ENCODE results near the gene DACT1.

DACT1 gene

DNA sequence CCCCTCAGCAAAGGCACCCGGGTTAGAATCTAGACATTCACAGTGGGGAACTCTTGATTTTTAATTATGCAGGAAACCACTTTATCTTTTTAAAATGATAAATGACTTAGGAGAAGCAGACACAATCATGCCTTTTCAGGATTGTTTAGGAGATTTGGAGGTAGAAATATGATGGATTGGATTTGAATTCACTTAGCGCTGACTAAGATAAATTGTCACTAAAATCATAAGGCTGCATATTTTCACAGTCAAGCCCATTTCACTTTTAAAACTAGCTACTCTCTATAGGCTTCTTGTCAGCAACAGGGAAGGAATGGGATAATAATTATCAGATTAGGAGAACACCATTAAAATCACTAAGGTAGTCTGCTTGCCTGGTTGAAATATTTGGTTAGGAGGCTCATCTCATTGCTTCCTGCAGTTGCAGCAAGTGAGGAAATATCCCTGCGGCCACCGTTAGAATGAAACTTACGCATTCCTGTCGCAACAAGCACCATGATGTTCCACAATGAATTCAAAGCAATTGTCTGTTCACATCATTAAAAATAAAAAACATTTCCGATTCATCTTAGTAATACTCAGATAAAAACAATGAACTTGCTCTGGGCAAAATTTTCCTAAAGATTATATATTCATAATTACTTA, 31.9 kb downstream of the DACT1 start:
- DNase-seq = no peak

DNA sequence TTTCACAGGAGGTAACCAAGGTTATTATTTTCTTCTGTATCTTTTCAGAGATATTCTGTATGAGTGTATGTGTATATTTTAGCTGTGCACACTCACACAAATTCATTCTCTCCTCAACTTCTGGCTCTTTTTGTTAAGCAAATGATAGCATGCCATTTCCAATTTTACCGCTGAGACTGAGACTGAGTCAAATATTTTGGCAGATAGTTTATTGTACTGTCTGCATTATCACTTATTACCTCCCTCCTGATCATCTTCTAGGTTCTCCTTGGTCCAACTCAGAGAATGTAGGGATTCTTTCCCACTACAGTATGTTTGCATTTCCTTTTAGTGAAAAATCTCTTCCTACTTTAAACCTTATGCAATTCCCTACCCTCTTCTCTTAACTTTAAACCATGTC, 33.3 kb downstream of the DACT1 start:
- DNase-seq = no peak

GRCh38 chr14:58671436-58671835, 33.7 kb downstream of the DACT1 start:
- DNase-seq = no peak

DNA sequence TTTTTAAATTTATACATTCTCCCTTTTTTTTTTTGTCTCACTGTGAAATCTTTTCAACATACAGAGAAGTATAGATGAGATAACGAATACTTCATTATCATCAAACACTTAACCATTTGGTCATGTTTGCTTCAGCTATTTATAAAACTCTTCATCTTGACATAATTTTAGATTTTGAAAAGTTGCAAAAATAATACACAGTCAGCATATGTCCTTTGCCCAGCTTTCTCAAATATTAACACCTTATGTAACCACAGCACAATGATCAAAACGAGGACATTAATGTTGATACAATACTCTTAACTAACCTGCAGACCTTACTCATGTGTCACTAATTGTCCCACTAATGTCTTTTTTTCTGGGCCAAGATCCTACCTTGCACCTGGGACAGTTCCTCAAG, 36.0 kb downstream of the DACT1 start:
- DNase-seq = no peak

DNA sequence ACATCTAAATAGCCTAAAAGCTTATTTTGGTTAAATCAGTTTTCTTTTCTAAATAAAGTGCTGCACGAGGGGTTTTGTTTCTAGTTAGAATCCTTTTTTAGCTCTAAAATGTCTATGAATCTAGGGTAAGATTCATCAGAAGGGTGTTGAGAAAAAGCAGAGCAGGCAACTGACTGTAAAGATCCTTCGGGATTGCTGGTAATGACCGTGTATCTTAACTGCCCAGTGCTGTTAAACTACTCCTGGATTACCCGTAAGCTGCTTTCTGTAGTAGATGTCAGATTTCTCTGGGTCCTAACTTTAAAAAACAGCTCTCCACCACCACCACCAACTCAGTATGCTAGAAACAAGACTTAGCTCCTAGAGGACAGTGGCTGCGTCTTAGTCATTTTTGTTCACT, 39.2 kb downstream of the DACT1 start:
- DNase-seq = no peak

DNA sequence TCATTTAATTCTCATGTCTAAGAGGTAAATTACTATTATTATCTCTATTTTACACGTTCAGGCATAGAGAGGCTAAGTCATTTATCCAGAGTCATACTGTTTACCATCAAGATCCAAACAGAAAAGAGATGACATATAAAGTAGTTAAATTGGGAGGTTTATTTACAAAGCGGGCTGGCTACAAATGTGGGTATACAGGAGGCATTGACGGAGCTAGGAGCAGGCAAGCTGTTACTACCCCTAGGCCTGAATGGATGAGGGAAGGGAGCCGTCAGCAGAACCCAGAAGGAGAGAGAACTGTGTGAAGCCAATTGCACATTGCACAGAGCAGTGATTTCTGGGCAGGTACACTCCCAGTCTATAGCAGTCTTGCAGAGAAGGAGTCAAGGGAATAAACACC, 39.8 kb downstream of the DACT1 start:
- no peak for DNase-seq

GRCh38 chr14:58677996-58678395, 40.2 kb downstream of the DACT1 start:
- DNase-seq = no peak

DNA sequence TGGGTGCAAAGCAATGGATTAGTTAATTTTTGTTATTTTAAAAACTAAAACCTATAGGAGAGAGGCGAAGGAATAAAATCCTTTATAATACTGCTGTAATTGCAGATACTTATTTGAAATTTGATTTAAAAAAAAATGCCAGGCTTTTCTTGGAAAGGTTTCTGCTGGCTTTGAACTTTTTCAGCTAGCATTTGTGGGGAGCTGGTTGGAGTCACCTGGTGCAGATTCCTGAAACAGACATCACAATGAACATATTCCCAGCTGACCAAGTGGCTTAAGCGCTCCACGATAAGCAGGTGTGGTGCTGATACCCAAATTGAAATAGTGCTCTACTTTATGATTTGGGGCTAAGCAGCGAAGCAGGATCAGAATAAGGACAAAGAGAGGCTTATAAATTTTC, 42.9 kb downstream of the DACT1 start:
- no peak for DNase-seq

DNA sequence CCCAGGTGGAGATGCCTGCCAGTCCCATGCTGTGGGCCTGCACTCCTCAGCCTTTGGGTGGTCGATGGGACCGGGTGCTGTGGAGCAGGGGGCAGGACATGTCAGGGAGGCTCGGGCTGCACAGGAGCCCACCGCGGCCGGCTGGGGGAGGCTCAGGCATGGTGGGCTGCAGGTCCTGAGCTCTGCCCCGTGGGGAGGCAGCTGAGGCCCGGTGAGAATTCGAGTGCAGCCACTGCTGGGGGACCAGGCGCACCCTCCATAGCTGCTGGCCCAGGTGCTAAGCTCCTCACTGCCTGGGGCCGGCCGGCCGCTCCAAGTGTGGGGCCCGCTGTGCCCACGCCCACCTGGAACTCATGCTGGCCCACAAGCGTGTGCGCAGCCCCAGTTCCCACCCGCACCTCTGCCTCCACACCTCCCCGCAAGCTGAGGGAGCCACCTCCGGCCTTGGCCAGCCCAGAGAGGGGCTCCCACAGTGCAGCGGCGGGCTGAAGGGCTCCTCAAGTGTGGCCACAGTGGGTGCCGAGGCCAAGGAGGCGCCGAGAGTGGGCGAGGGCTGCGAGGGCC, 49.6 kb downstream of the DACT1 start:
- DNase-seq = no peak

DNA sequence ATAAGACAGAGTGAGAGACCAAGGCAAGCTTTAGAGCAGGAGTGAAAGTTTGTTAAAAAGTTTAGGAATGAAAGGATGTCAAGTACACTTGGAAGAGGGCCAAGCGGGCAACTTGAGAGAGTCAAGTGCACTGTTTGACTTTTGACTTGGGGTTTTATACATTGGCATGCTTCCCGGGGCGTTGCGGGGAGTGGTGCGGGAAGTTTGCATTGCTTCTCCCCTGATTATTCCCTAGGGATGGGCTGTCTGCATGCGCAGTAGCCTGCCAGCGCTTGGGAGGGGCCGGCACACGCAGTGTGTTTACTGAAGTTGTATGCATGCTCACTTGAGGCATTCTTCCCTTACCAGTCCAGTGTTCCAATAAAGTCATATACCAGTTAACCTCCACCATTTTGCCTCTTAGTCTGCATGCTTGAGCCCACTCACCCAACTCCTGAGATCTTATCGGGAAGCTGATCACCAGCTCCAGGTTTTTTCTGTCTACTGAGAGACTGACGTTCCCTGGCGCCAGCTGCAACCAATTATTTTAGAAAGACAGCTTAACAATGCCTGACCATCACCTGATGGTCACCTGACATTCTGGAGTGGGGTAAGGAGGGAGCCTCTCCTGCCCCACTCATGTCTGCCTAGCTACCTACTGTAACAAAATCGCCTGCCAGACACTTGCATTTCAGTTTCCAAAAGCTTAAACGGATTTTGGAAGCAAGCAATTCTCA, 53.2 kb downstream of the DACT1 start:
- no peak for DNase-seq

DNA sequence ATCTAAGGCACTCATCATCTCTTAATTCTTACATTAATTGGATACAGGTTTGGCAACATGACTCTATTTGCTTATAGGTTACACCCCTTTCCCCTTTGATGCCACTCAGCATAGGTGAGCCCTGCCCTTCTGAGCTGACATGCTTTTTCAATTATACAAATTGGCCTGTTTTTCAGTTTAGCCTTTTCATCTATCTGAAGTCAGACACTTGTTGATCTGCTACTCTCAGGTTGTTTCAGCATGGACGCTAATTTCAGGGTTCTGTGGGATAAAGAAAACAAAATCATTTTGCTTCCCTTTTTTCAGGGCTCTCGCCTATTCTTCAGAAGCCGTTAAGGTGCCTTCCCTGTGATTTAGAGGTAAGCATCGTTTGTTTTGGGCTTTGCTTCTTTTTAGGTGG, 55.3 kb downstream of the DACT1 start:
- DNase-seq = no peak

DNA sequence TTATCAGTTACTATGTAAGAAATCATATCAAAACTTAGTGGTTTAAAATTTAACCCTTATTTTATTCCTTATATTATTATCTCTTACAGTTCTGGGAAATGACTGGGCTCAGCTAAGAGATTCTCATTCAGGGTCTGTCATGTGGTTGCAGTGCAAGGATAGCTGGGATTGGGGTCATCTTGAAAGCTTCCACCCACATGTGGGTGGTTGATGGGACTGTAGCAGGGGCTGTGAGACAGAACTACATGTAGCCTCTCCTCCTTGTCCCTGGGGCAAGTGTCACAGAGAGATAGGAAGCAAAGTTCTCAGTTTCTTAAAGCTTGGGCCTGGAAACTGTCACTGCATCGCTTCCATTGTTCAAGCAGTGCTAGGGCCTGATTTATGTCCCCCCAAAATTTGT, 57.8 kb downstream of the DACT1 start:
- no peak for DNase-seq

DNA sequence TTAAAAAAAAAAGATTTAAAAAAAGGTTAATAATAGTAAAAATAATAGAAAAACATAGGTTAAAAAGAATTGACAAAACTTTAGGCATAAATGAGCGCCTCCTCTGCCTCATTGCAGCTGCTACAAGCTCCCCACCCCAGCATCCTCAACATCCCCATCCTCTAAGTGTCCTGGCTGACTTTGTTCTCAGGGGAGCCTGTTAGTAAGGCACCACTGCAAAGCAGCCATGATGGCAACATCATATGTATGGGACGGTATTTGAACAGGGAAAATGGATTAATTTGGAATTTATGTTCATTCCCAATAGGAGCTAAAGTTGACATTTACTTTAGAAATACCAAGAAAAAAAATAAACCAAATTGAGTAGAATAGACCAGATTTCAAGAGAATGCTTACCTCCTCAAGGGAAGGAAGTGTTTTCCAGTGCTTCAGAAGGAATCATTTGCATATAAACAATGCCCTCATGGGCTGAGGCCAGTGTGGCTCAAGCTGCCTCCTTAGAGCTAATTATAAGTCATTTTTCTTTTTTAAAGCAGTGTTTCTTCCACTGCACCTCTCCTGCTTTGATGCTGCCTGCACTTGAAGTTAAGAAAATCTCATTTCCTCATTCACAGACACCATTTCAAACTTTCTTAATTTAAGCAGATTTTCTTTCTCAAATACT, 59.6 kb downstream of the DACT1 start:
- DNase-seq = no peak
